Liver (tissue), 9 donors: ENCODE measurements around the gene ASPSCR1. TPM values are rescaled to one million over a fixed set of nuclear protein-coding genes. Genes with fewer than 3 reads are reported as not detected.

Experiments
- DNase-seq: peaks from one replicate; pipeline ENCODE4 v3.0.0-alpha.2; 2017; ENCODE audit warnings: low spot score
- H3K27ac ChIP-seq, 2 donors: one replicate each; pipeline ENCODE4 v1.7.0; 2013; ENCODE audit warnings: inconsistent platforms in 2 of 2, low read length in 2 of 2, control low read depth in 1 of 2, low read depth in 1 of 2, mild to moderate bottlenecking in 1 of 2
- H3K27me3 ChIP-seq, 4 donors: one replicate each; pipeline versions ENCODE4 v1.6.1 to v1.7.0; 2013; ENCODE audit warnings: low read length in 3 of 4, inconsistent platforms in 1 of 4, mild to moderate bottlenecking in 1 of 4, moderate library complexity in 1 of 4; ENCODE audit not compliant: control insufficient read depth in 4 of 4, insufficient read depth in 4 of 4
- H3K36me3 ChIP-seq, 4 donors: one replicate each; pipeline versions ENCODE4 v1.6.1 to v1.7.0; 2013; ENCODE audit warnings: low read length in 3 of 4, mild to moderate bottlenecking in 3 of 4, low read depth in 1 of 4, moderate library complexity in 1 of 4; ENCODE audit not compliant: control insufficient read depth in 4 of 4, insufficient read depth in 3 of 4
- H3K4me1 ChIP-seq, 4 donors: one replicate each; pipeline versions ENCODE4 v1.6.1 to v1.7.0; 2013; ENCODE audit warnings: low read length in 3 of 4, mild to moderate bottlenecking in 3 of 4, moderate library complexity in 1 of 4; ENCODE audit not compliant: control insufficient read depth in 4 of 4, insufficient read depth in 4 of 4
- H3K4me3 ChIP-seq, 3 donors: one replicate each; pipeline versions ENCODE4 v1.6.1 to v1.7.0; 2013; ENCODE audit warnings: low read length in 3 of 3, control low read depth in 1 of 3, low read depth in 1 of 3, mild to moderate bottlenecking in 1 of 3
- H3K9ac ChIP-seq, 2 donors: one replicate each; pipeline ENCODE4 v1.7.0; 2013; ENCODE audit warnings: low read length in 2 of 2, mild to moderate bottlenecking in 2 of 2, moderate library complexity in 2 of 2, control low read depth in 1 of 2, low read depth in 1 of 2
- H3K9me3 ChIP-seq, 4 donors: one replicate each; pipeline versions ENCODE4 v1.6.1 to v1.7.0; 2013; ENCODE audit warnings: low read length in 3 of 4; ENCODE audit not compliant: control insufficient read depth in 4 of 4
- ATF3 ChIP-seq: IDR thresholded peaks from 2 replicates; pipeline ENCODE4 v1.6.1; 2016; ENCODE audit warnings: antibody characterized with exemption
- CTCF ChIP-seq: fragments of 150-350 bp; IDR thresholded peaks from 2 replicates; pipeline ENCODE4 v1.5.1; 2017; ENCODE audit warnings: improper control_type of control experiment, low read depth, low read length; ENCODE audit not compliant: missing input control
- EGR1 ChIP-seq, 2 donors: IDR thresholded peaks; 2 replicates each; pipeline ENCODE4 v1.6.1; 2016 to 2018; ENCODE audit warnings: antibody characterized with exemption in 2 of 2, low read depth in 2 of 2
- FOXA1 ChIP-seq: IDR thresholded peaks from 2 replicates; pipeline ENCODE4 v1.6.1; 2016; ENCODE audit warnings: antibody characterized with exemption
- FOXA2 ChIP-seq: IDR thresholded peaks from 2 replicates; pipeline ENCODE4 v1.6.1; 2016; ENCODE audit warnings: antibody characterized with exemption
- GABPA ChIP-seq, 2 donors: IDR thresholded peaks in 1 of 2; conservative IDR thresholded peaks in 1 of 2; 2 replicates each; pipeline ENCODE4 v1.6.1; 2016; ENCODE audit warnings: antibody characterized with exemption in 2 of 2, mild to moderate bottlenecking in 1 of 2, moderate library complexity in 1 of 2
- HNF4A ChIP-seq, 2 donors: conservative IDR thresholded peaks; 2 replicates each; pipeline ENCODE4 v1.6.1; 2016; ENCODE audit warnings: antibody characterized with exemption in 2 of 2, mild to moderate bottlenecking in 2 of 2
- HNF4G ChIP-seq: IDR thresholded peaks from 2 replicates; pipeline ENCODE4 v1.6.1; 2016; ENCODE audit warnings: antibody characterized with exemption
- JUND ChIP-seq, 2 donors: IDR thresholded peaks; 2 replicates each; pipeline ENCODE4 v1.6.1; 2016; ENCODE audit warnings: antibody characterized with exemption in 2 of 2
- MAX ChIP-seq: IDR thresholded peaks from 2 replicates; pipeline ENCODE4 v1.6.1; 2016; ENCODE audit warnings: antibody characterized with exemption
- NR2F2 ChIP-seq: IDR thresholded peaks from 2 replicates; pipeline ENCODE4 v1.6.1; 2016; ENCODE audit warnings: antibody characterized with exemption
- RAD21 ChIP-seq, 2 donors: IDR thresholded peaks; 2 replicates each; pipeline ENCODE4 v1.6.1; 2016; ENCODE audit warnings: antibody characterized with exemption in 2 of 2, mild to moderate bottlenecking in 2 of 2
- RXRA ChIP-seq, 2 donors: IDR thresholded peaks; 2 replicates each; pipeline ENCODE4 v1.6.1; 2017 to 2018; ENCODE audit warnings: antibody characterized with exemption in 2 of 2, mild to moderate bottlenecking in 1 of 2
- SP1 ChIP-seq: IDR thresholded peaks from 2 replicates; pipeline ENCODE4 v1.6.1; 2018; ENCODE audit warnings: antibody characterized with exemption, mild to moderate bottlenecking
- TAF1 ChIP-seq: conservative IDR thresholded peaks from 2 replicates; pipeline ENCODE4 v1.6.1; 2016; ENCODE audit warnings: antibody characterized with exemption, mild to moderate bottlenecking
- YY1 ChIP-seq: IDR thresholded peaks from 2 replicates; pipeline ENCODE4 v1.6.1; 2016; ENCODE audit warnings: antibody characterized with exemption, mild to moderate bottlenecking
- ZBTB33 ChIP-seq: IDR thresholded peaks from 2 replicates; pipeline ENCODE4 v1.6.1; 2016; ENCODE audit warnings: antibody characterized with exemption
- WGBS: extraction: QIAGEN DNeasy Blood & Tissue Kit; methylation state at CpG from one replicate; pipeline ENCODE4 v1.1.7; 2013; 5-methylcytosine and 5-hydroxymethylcytosine counted together
- polyA plus RNA-seq, 2 donors: library from polyadenylated mRNA; stranded (reverse) in 1 of 2; unstranded in 1 of 2; fragments of 200-250 nt in 1 of 2; fragments of >200 nt in 1 of 2; fragmentation: Nextera tagmentation in 1 of 2; extraction: Ambion mirVana in 1 of 2; gene quantifications; one replicate each; pipeline versions ENCODE4 v1.2.1 to v1.2.3, GENCODE V29; 2013 to 2015
- total RNA-seq, 2 donors: library from RNA; depleted of rRNA; stranded (reverse); fragments of >200 nt; gene quantifications; one replicate each; pipeline ENCODE4 v1.2.3, GENCODE V29; 2014
- TF ChIP-seq, protein P1 (sequence below): IDR thresholded peaks from 2 replicates; pipeline ENCODE4 v1.6.1; 2016; ENCODE audit warnings: antibody characterized with exemption, mild to moderate bottlenecking
- donor health status: healthy.
- donor health status: healthy.
- donor health status: healthy.
- donor health status: healthy.
- donor health status: healthy.

The ASPSCR1 gene
- total and polyA plus RNA-seq, 4 donors, result 17.8 to 26.2 (median 20.4) TPM

GRCh38 chr17:81955756-81956544, 21.5 kb upstream of the ASPSCR1 start:
- TF ChIP-seq SP1 (no peak), TAF1 (no peak), ATF3 (no peak), RAD21 (IDR thresholded peaks at IDR 0.05) (no peak), FOXA2 (no peak), NR2F2 (no peak), YY1 (no peak), MAX (no peak), EGR1 (IDR thresholded peaks at IDR 0.05; ENCODE audit: low read depth in 2 of 2) (no peak), CTCF (no peak), JUND (IDR thresholded peaks at IDR 0.05) (no peak), GABPA (IDR thresholded peaks at IDR 0.05 in 1 of 2, conservative IDR thresholded peaks at IDR 0.05 in 1 of 2) (no peak), RXRA (IDR thresholded peaks at IDR 0.05) (no peak), FOXA1 (no peak), HNF4G (no peak), HNF4A (conservative IDR thresholded peaks at IDR 0.05) (no peak), ZBTB33 (no peak)
- TF ChIP-seq, protein P1, sequence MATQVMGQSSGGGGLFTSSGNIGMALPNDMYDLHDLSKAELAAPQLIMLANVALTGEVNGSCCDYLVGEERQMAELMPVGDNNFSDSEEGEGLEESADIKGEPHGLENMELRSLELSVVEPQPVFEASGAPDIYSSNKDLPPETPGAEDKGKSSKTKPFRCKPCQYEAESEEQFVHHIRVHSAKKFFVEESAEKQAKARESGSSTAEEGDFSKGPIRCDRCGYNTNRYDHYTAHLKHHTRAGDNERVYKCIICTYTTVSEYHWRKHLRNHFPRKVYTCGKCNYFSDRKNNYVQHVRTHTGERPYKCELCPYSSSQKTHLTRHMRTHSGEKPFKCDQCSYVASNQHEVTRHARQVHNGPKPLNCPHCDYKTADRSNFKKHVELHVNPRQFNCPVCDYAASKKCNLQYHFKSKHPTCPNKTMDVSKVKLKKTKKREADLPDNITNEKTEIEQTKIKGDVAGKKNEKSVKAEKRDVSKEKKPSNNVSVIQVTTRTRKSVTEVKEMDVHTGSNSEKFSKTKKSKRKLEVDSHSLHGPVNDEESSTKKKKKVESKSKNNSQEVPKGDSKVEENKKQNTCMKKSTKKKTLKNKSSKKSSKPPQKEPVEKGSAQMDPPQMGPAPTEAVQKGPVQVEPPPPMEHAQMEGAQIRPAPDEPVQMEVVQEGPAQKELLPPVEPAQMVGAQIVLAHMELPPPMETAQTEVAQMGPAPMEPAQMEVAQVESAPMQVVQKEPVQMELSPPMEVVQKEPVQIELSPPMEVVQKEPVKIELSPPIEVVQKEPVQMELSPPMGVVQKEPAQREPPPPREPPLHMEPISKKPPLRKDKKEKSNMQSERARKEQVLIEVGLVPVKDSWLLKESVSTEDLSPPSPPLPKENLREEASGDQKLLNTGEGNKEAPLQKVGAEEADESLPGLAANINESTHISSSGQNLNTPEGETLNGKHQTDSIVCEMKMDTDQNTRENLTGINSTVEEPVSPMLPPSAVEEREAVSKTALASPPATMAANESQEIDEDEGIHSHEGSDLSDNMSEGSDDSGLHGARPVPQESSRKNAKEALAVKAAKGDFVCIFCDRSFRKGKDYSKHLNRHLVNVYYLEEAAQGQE, result no peak
- no peaks in the 10 kb centered on the region for H3K27me3 ChIP-seq
- H3K9ac ChIP-seq, result no peak overlapping the region
- WGBS, result 88% methylated on average over 13 of the region's 13 CpGs
- no peaks in the 10 kb centered on the region for H3K9me3 ChIP-seq
- H3K36me3 ChIP-seq, result no peaks in the 10 kb centered on the region
- no peak for DNase-seq
- H3K4me1 ChIP-seq, result peaks cover 4 to 20% (median 10%) of the 10 kb centered on the region in 4 donors
- no peak overlapping the region for H3K27ac ChIP-seq
- no peak overlapping the region for H3K4me3 ChIP-seq
